Measurements from ENCODE around the gene PCBP1. TPM values are rescaled to one million over a fixed set of nuclear protein-coding genes. Genes with fewer than 3 reads are reported as not detected.

Gene PCBP1
- total and polyA plus RNA-seq, 9 of the 15 experiments (the other 6 are each of a cell fraction or from before 2014, with no cell fraction given), result 19.2 to 407 (median 78.1) TPM

DNA sequence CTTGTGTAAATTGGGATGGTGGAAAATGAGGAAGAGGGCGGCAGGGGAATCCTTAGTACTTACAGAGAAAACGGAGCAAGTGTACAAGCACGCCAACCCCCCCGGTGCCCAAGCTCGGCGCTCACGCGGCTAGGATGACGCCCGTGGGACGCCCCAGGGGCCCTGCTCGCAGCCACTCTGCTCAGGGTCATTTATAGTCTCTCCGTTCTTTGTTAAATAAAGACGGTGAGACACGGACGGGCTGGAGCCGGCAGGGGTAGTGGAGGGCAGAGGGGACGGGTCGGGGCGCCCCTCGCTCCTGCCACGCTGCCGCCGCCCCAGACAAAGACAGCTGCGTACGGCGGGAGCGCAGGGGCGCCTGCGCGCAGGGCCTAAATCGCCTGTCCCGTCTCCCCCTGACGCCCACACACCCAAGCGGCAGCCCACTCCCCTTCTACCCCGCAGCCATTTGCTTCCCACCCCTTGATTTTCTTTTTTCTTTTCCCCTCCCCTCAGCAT is 37.8 kb downstream of the PCBP1 start (continued):
- no peak for TF ChIP-seq HMBOX1 (IDR thresholded peaks at IDR 0.05)
- peak; percentile 45; the same call in 1 of the 2 replicates for TF ChIP-seq DMBX1 (CRISPR knock-in tag; IDR thresholded peaks at IDR 0.05; ENCODE audit: borderline replicate concordance)
- peak; percentile 38; the same call in 1 of the 2 replicates for TF ChIP-seq HNRNPL (IDR thresholded peaks at IDR 0.05; ENCODE audit: low read depth, low read length)
- TF ChIP-seq CAMTA2 (CRISPR knock-in tag; conservative IDR thresholded peaks at IDR 0.05), result peak; percentile 84; the same call in 1 of the 2 replicates
- TF ChIP-seq THAP12 (CRISPR knock-in tag; IDR thresholded peaks at IDR 0.05), result peak; percentile 80; the same call in 1 of the 2 replicates
- TF ChIP-seq, protein P1, sequence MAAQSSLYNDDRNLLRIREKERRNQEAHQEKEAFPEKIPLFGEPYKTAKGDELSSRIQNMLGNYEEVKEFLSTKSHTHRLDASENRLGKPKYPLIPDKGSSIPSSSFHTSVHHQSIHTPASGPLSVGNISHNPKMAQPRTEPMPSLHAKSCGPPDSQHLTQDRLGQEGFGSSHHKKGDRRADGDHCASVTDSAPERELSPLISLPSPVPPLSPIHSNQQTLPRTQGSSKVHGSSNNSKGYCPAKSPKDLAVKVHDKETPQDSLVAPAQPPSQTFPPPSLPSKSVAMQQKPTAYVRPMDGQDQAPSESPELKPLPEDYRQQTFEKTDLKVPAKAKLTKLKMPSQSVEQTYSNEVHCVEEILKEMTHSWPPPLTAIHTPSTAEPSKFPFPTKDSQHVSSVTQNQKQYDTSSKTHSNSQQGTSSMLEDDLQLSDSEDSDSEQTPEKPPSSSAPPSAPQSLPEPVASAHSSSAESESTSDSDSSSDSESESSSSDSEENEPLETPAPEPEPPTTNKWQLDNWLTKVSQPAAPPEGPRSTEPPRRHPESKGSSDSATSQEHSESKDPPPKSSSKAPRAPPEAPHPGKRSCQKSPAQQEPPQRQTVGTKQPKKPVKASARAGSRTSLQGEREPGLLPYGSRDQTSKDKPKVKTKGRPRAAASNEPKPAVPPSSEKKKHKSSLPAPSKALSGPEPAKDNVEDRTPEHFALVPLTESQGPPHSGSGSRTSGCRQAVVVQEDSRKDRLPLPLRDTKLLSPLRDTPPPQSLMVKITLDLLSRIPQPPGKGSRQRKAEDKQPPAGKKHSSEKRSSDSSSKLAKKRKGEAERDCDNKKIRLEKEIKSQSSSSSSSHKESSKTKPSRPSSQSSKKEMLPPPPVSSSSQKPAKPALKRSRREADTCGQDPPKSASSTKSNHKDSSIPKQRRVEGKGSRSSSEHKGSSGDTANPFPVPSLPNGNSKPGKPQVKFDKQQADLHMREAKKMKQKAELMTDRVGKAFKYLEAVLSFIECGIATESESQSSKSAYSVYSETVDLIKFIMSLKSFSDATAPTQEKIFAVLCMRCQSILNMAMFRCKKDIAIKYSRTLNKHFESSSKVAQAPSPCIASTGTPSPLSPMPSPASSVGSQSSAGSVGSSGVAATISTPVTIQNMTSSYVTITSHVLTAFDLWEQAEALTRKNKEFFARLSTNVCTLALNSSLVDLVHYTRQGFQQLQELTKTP (IDR thresholded peaks at IDR 0.05; ENCODE audit: low read depth in 1 of 2, partially characterized antibody in 2 of 2), result no peak
- TF ChIP-seq VEZF1 (CRISPR knock-in tag; IDR thresholded peaks at IDR 0.05), result peak; percentile 58
- no peak for TF ChIP-seq ATF1 (CRISPR knock-in tag; IDR thresholded peaks at IDR 0.05)
- TF ChIP-seq ATF1 (tag; IDR thresholded peaks at IDR 0.05), result peak; percentile 59
- peak; percentile 47; the same call in 1 of the 2 replicates for TF ChIP-seq PHF8 (IDR thresholded peaks at IDR 0.05; ENCODE audit: borderline replicate concordance, low read length)
- TF ChIP-seq ELF1 (tag; IDR thresholded peaks at IDR 0.05), result 0 out of 2 replicates have a peak, but pooled peaks have one; percentile 2
- TF ChIP-seq NR2C1 (IDR thresholded peaks at IDR 0.05), result no peak
- peak; percentile 13; the same call in 1 of the 2 replicates for TF ChIP-seq NR2C1 (tag; IDR thresholded peaks at IDR 0.05)
- TF ChIP-seq ATF3 (IDR thresholded peaks at IDR 0.05), result no peak
- TF ChIP-seq ATF3 (CRISPR knock-in tag; conservative IDR thresholded peaks at IDR 0.05), result 0 out of 2 replicates have a peak, but pooled peaks have one; percentile 39
- TF ChIP-seq ZNF583 (CRISPR knock-in tag; IDR thresholded peaks at IDR 0.05), result peak; percentile 58; the same call in 1 of the 2 replicates
- TF ChIP-seq ERF (CRISPR knock-in tag; IDR thresholded peaks at IDR 0.05), result peak; percentile 85
- TF ChIP-seq NRF1 (conservative IDR thresholded peaks at IDR 0.05 in 1 of 2, IDR thresholded peaks at IDR 0.05 in 1 of 2), result peak; percentile 88 to 89
- 0 out of 2 replicates have a peak, but pooled peaks have one; percentile 2 for TF ChIP-seq ZNF239 (CRISPR knock-in tag; IDR thresholded peaks at IDR 0.05)

All from K562 (cell line).